HG03521 (cell line): ENCODE data around the gene HHIPL2.
A peak's percentile ranks its signal among the peaks of the same experiment; 100 is the strongest.

Source experiments
- ATAC-seq: cut with Tn5 transposase; IDR thresholded peaks from one replicate; pipeline ENCODE4 v1.9.1; 2021; ENCODE audit warnings: mild to moderate bottlenecking, moderate library complexity; ENCODE audit not compliant: unreplicated experiment

HHIPL2 gene

GRCh38 chr1:222547944-222548671 is at the start of gene HHIPL2:
Gene HHIPL2 (minus strand): TSS chr1:222548104. CDS start chr1:222548044, 60 bp downstream.
- no peak for ATAC-seq

GRCh38 chr1:222596696-222597095 is 48.8 kb upstream of the HHIPL2 start:
- no peak for ATAC-seq

- no peak for ATAC-seq
Measured at GRCh38 chr1:222594789-222595188, 46.9 kb upstream of the HHIPL2 start.

- no peak for ATAC-seq
Measured at GRCh38 chr1:222592171-222592570, 44.3 kb upstream of the HHIPL2 start.

- peak; percentile 100 for ATAC-seq
Measured at GRCh38 chr1:222589462-222590302, 41.8 kb upstream of the HHIPL2 start, which contains the start of gene TAF1A. Gene TAF1A (minus strand): TSS chr1:222589933.

GRCh38 chr1:222588135-222588534 is 40.2 kb upstream of the HHIPL2 start:
- ATAC-seq = no peak

- ATAC-seq = no peak
Measured at GRCh38 chr1:222586842-222587241, 38.9 kb upstream of the HHIPL2 start.

- ATAC-seq = peak; percentile 85
Measured at GRCh38 chr1:222583079-222583478, 35.2 kb upstream of the HHIPL2 start.

GRCh38 chr1:222582099-222582774 is 34.3 kb upstream of the HHIPL2 start:
- no peak for ATAC-seq

- ATAC-seq = no peak
Measured at GRCh38 chr1:222579316-222579715, 31.4 kb upstream of the HHIPL2 start.

GRCh38 chr1:222570837-222571236 is 22.9 kb upstream of the HHIPL2 start:
- ATAC-seq = no peak

- peak; percentile 50 for ATAC-seq
Measured at GRCh38 chr1:222561656-222562055, 13.8 kb upstream of the HHIPL2 start.

- ATAC-seq = no peak
Measured at GRCh38 chr1:222557574-222557973, 9.7 kb upstream of the HHIPL2 start.

- ATAC-seq = no peak
Measured at GRCh38 chr1:222557148-222557547, 9.2 kb upstream of the HHIPL2 start.

GRCh38 chr1:222555992-222556615 is 8.2 kb upstream of the HHIPL2 start:
- no peak for ATAC-seq

GRCh38 chr1:222554177-222554576 is 6.3 kb upstream of the HHIPL2 start:
- no peak for ATAC-seq

GRCh38 chr1:222552882-222553281 is 5.0 kb upstream of the HHIPL2 start:
- no peak for ATAC-seq

- ATAC-seq = no peak
Measured at GRCh38 chr1:222547260-222547614, 667 bp downstream of the HHIPL2 start.

- ATAC-seq = no peak
Measured at GRCh38 chr1:222546548-222547259, 1.2 kb downstream of the HHIPL2 start.

- ATAC-seq = no peak
Measured at GRCh38 chr1:222546091-222546490, 1.8 kb downstream of the HHIPL2 start.
